Measurements from ENCODE around the gene YY1. TPM values are rescaled to one million over a fixed set of nuclear protein-coding genes. Genes with fewer than 3 reads are reported as not detected.

Gene YY1
- total RNA-seq, 2 donors from 2014 or later = 75.5 to 77.9 TPM

DNA sequence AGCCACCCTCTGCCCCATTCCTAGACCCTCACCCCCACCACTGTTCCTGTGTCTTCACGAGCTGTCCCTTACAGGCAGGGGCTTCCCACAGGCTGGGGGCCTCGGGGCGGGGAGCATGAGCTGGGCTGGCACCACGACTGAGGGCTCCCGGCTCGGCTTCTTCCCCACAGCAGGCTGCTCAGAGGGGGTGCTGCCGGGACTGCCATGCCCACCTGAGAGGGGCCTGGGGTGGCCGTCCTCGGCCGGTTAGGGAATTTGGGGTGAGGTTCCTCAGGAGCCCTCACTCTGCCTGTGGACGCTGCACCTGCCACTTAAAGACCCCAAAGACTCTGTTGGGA is 91.0 kb downstream of the YY1 start:
- DNase-seq (no peak), ATAC-seq (no peak)
- H3K9me3 ChIP-seq (ENCODE audit: control insufficient read depth, low read length, poor library complexity, severe bottlenecking) = no peaks in the 10 kb centered on the region
- Mint-ChIP-seq H3K4me1 (no peaks in the 10 kb centered on the region), H3K27me3 (no peaks in the 10 kb centered on the region), H3K4me3 (no peak overlapping the region), H3K27ac (no peak overlapping the region), H3K36me3 (ENCODE audit: low read depth) (no peaks in the 10 kb centered on the region)

DNA sequence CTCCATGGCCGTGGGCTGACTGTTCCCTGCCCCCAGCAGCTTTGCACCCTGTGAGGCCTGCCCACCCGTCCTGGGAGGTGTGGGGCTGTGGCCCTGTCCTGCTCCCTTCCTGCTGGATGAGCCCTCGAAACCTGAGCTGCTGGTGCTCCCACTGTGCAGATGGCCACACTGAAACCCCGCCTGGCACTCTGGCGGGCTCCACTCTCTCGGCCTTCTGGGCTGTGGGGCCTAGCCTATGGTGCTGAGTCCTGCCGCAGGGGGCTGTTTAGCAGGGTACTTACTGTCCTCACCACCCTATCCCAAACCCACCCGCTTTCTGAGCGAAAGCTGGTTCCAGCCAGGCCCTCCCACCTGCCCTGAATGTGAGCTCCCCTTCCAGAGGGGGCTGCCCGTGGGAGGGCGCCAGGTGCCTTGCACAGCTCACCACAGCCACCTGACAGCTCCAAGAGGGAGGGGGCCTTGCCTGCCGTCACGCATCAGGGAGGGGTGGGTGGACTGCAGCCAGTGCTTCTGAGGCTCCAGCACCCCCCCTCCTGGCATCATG is 91.5 kb downstream of the YY1 start:
- Mint-ChIP-seq H3K27me3 (no peaks in the 10 kb centered on the region), H3K4me1 (no peaks in the 10 kb centered on the region), H3K4me3 (no peak overlapping the region), H3K27ac (no peak overlapping the region), H3K36me3 (ENCODE audit: low read depth) (no peaks in the 10 kb centered on the region)
- ATAC-seq (no peak), DNase-seq (no peak)
- no peaks in the 10 kb centered on the region for H3K9me3 ChIP-seq (ENCODE audit: control insufficient read depth, low read length, poor library complexity, severe bottlenecking)

DNA sequence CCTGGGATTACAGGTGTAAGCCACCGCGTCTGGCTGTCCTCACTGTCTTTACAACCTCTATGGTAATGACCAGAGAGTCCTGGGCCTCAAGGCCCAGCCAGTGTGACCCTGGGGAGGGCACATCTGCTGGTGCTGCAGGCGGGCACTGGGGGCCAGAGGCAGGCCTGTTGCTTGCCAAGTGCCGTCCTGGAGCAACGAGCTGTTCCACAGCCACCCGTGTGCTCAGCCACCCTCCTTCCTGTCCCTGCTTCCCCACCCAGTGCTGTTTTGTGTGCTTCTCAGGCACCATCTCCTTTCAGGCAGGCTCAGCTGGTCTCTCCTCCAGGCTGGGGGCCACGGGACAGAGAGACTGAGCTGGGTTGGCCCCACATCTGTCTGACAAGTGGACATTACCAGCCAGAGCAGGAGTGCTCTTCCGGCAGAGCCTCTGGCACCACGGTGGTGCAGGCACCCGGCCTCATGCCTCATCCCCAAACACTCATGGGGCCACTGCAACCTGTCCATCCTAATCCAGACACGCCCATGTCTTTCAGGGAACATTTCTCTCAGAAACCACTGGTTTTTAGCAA is 93.2 kb downstream of the YY1 start:
- H3K4me1 Mint-ChIP-seq = peaks cover 2% of the 10 kb centered on the region
- H3K36me3 Mint-ChIP-seq (ENCODE audit: low read depth) = no peaks in the 10 kb centered on the region
- no peak overlapping the region for H3K4me3 Mint-ChIP-seq
- no peak for ATAC-seq
- no peak for DNase-seq
- no peaks in the 10 kb centered on the region for H3K27me3 Mint-ChIP-seq
- no peak overlapping the region for H3K27ac Mint-ChIP-seq
- no peaks in the 10 kb centered on the region for H3K9me3 ChIP-seq (ENCODE audit: control insufficient read depth, low read length, poor library complexity, severe bottlenecking)

Other genes starting within 250 kb of the YY1 start
- gene EVL, start 173.7 kb upstream of the YY1 start, total RNA-seq = 100 to 1,000 TPM; 793 to 831 TPM
- gene DEGS2, start 79.5 kb upstream of the YY1 start, total RNA-seq = under 1 TPM in 1 of 2 donors, not detected in 1; 0.30 TPM
- 1 to 10 TPM; 3.7 to 5.9 TPM for gene SLC25A29, start 67.3 kb downstream of the YY1 start, total RNA-seq
- gene SLC25A47, start 84.2 kb downstream of the YY1 start, total RNA-seq = not detected
- gene WDR25, start 137.3 kb downstream of the YY1 start, total RNA-seq = 1 to 10 TPM; 5.7 to 6.5 TPM

All from T-helper 17 cell (primary cell).